GM12878 (cell line): ENCODE measurements around the gene MICAL3. TPM values are rescaled to one million over a fixed set of nuclear protein-coding genes. Genes with fewer than 3 reads are reported as not detected.

Experiments used
- ATAC-seq: fragments of 200-7000 bp; cut with Tn5 transposase; 3 replicates; pipeline ENCODE4 v1.9.1; 2020; ENCODE audit warnings: mild to moderate bottlenecking, moderate library complexity
- BruUV-seq: library from RNA; stranded (reverse); fragments of 400-500 nt; replicated peaks from 2 replicates; lab custom pipeline; 2021; lab: Mats Ljungman, UMichigan
- CTCF ChIA-PET: fragments of 300-600 bp; sonication (Branson Sonifier 250); formaldehyde crosslinking; extraction: SDS; loops from one replicate; lab custom pipeline; 2021; ENCODE audit warnings: inconsistent platforms; lab: Yijun Ruan, JAX
- POLR2A ChIA-PET: fragments of 350-600 bp; formaldehyde crosslinking; extraction: SDS; loops from one replicate; lab custom pipeline; 2021; ENCODE audit warnings: inconsistent platforms; lab: Charles Lee
- RAD21 ChIA-PET: fragments of 300-600 bp; sonication (Branson Sonifier 250); formaldehyde crosslinking; loops from one replicate; lab custom pipeline; 2023; ENCODE audit warnings: antibody characterized with exemption; ENCODE audit not compliant: unreplicated experiment; lab: Charles Lee
- SMC1A ChIA-PET: fragments of 300-600 bp; sonication (Branson Sonifier 250); formaldehyde crosslinking; loops from one replicate; lab custom pipeline; 2023; ENCODE audit not compliant: unreplicated experiment, uncharacterized antibody; lab: Charles Lee
- DNase-seq: peaks from one replicate; pipeline ENCODE4 v3.0.0-alpha.2; 2011; ENCODE audit warnings: low read depth, low spot score
- FAIRE-seq: peaks from 3 replicates; lab custom pipeline; 2011; peaks lifted over from hg19 to GRCh38; lab: Jason Lieb, UNC
- H2AFZ ChIP-seq: 2 replicates; pipeline ENCODE4 v1.6.0; 2011; ENCODE audit warnings: low read depth, low read length, control low read depth; ENCODE audit not compliant: control insufficient read depth
- H3K27ac ChIP-seq: 2 replicates; pipeline ENCODE4 v1.5.1; 2011; ENCODE audit warnings: control low read depth; ENCODE audit not compliant: control insufficient read depth, insufficient read depth
- H3K27me3 ChIP-seq, 2 experiments: replicated peaks in 1 of 2; 2 replicates each; pipeline versions ENCODE4 v1.6.0 to v1.6.1; 2011; ENCODE audit warnings: low read length in 1 of 2; ENCODE audit not compliant: control insufficient read depth in 2 of 2, insufficient read depth in 2 of 2
- H3K36me3 ChIP-seq, 2 experiments: 2 replicates each; pipeline ENCODE4 v1.5.1; 2011; ENCODE audit warnings: low read length in 1 of 2; ENCODE audit not compliant: control insufficient read depth in 2 of 2, insufficient read depth in 2 of 2
- H3K4me1 ChIP-seq: 2 replicates; pipeline ENCODE4 v1.6.1; 2011; ENCODE audit warnings: mild to moderate bottlenecking, low read length, moderate library complexity, mixed read lengths; ENCODE audit not compliant: control insufficient read depth, insufficient read depth
- H3K4me2 ChIP-seq: 2 replicates; pipeline ENCODE4 v1.6.0; 2011; ENCODE audit warnings: control low read depth; ENCODE audit not compliant: control insufficient read depth, insufficient read depth
- H3K4me3 ChIP-seq: fragments of 200-600 bp; sonication (generic); 2 replicates; pipeline ENCODE4 v1.5.1; 2016
- H3K79me2 ChIP-seq: 2 replicates; pipeline ENCODE4 v1.6.0; 2011; ENCODE audit warnings: low read length; ENCODE audit not compliant: control insufficient read depth, insufficient read depth
- H3K9ac ChIP-seq: 2 replicates; pipeline ENCODE4 v1.8.0; 2011; ENCODE audit warnings: low read length, control low read depth, mixed read lengths; ENCODE audit not compliant: control insufficient read depth, insufficient read depth
- H3K9me3 ChIP-seq: replicated peaks from 3 replicates; pipeline ENCODE4 v1.5.1; 2011; ENCODE audit warnings: mild to moderate bottlenecking, low read length; ENCODE audit not compliant: control insufficient read depth, insufficient read depth
- H4K20me1 ChIP-seq: 2 replicates; pipeline ENCODE4 v1.6.0; 2011; ENCODE audit not compliant: control insufficient read depth, insufficient read depth
- ATF7 ChIP-seq: fragments of 450-650 bp; IDR thresholded peaks from 2 replicates; pipeline ENCODE4 v1.6.1; 2016; ENCODE audit warnings: low read depth, mild to moderate bottlenecking
- CBX3 ChIP-seq: fragments of 200-600 bp; sonication (generic); IDR thresholded peaks from 2 replicates; pipeline ENCODE4 v1.6.1; 2016; ENCODE audit warnings: low read depth, borderline replicate concordance
- HDGF ChIP-seq: fragments of 450-650 bp; IDR thresholded peaks from 2 replicates; pipeline ENCODE4 v1.6.1; 2016; ENCODE audit warnings: antibody characterized with exemption
- MAX ChIP-seq: IDR thresholded peaks from 2 replicates; pipeline ENCODE4 v1.6.1; 2012; ENCODE audit warnings: low read depth, low read length, improper control_type of control experiment
- MTA2 ChIP-seq: fragments of 450-650 bp; IDR thresholded peaks from 2 replicates; pipeline ENCODE4 v1.6.1; 2016; ENCODE audit warnings: low read depth, mild to moderate bottlenecking, moderate library complexity
- PAX5 ChIP-seq: IDR thresholded peaks from 2 replicates; pipeline ENCODE4 v1.6.1; 2011; ENCODE audit warnings: low read depth, low read length, borderline replicate concordance
- PAX8 ChIP-seq: fragments of 450-650 bp; IDR thresholded peaks from 2 replicates; pipeline ENCODE4 v1.6.1; 2017; ENCODE audit warnings: mild to moderate bottlenecking, moderate library complexity
- PBX3 ChIP-seq: IDR thresholded peaks from 2 replicates; pipeline ENCODE4 v1.6.1; 2011; ENCODE audit warnings: mild to moderate bottlenecking, low read depth, low read length, moderate library complexity; ENCODE audit not compliant: insufficient replicate concordance
- POLR2AphosphoS5 ChIP-seq: IDR thresholded peaks from 2 replicates; pipeline ENCODE4 v1.6.1; 2011; ENCODE audit warnings: mild to moderate bottlenecking, low read length, inconsistent platforms
- SPI1 ChIP-seq: IDR thresholded peaks from 2 replicates; pipeline ENCODE4 v1.6.1; 2011; ENCODE audit warnings: low read depth, mild to moderate bottlenecking, low read length, moderate library complexity, borderline replicate concordance; ENCODE audit not compliant: insufficient read depth
- ZBTB33 ChIP-seq: fragments of 450-650 bp; IDR thresholded peaks from 2 replicates; pipeline ENCODE4 v1.6.1; 2017; ENCODE audit warnings: mild to moderate bottlenecking
- ZBTB40 ChIP-seq: fragments of 450-650 bp; IDR thresholded peaks from 2 replicates; pipeline ENCODE4 v1.6.1; 2016; ENCODE audit warnings: mild to moderate bottlenecking, moderate library complexity, borderline replicate concordance
- ZNF207 ChIP-seq: fragments of 450-650 bp; IDR thresholded peaks from 2 replicates; pipeline ENCODE4 v1.6.1; 2014; ENCODE audit warnings: antibody characterized with exemption, mild to moderate bottlenecking, borderline replicate concordance
- ZNF622 ChIP-seq: fragments of 450-650 bp; IDR thresholded peaks from 2 replicates; pipeline ENCODE4 v1.6.1; 2017; ENCODE audit warnings: mild to moderate bottlenecking, inconsistent platforms
- WGBS: methylation state at CpG from one replicate; pipeline ENCODE4 v1.1.6; 2016; ENCODE audit warnings: low lambda C conversion rate; ENCODE audit not compliant: insufficient replicate concordance, insufficient coverage; ENCODE audit errors: missing lambda C conversion rate; 5-methylcytosine and 5-hydroxymethylcytosine counted together
- in situ Hi-C: fragments of 300-500 bp; cut with MboI; formaldehyde crosslinking; loops from 9 replicates; pipeline ENCODE4 v1.14.3; 2018; ENCODE audit warnings: mixed read lengths
- intact Hi-C: fragments of 100-400 bp; cut with micrococcal nuclease; formaldehyde crosslinking; loops from one replicate; pipeline ENCODE4 v1.14.2; 2022; ENCODE audit not compliant: unreplicated experiment
- polyA plus RNA-seq, 11 experiments: library from polyadenylated mRNA; depleted of rRNA in 4 of 11; unstranded in 6 of 11; stranded (reverse) in 5 of 11; fragments of >200 nt; fragmentation: Nextera tagmentation in 4 of 11; fragmentation: Illumina TruSeq in 1 of 11; extraction: Ambion mirVana in 4 of 11; extraction: Trizol in 1 of 11; gene quantifications; 1 replicate in 1 of 11; 2 replicates in 10 of 11; pipeline versions ENCODE4 v1.2.1 to v1.2.3, GENCODE V29; 2011 to 2016; ENCODE audit warnings: inconsistent platforms in 2 of 11, missing spikeins in 2 of 11, low read depth in 1 of 11
- total RNA-seq, 4 experiments: library from RNA; depleted of rRNA in 3 of 4; stranded (reverse); fragments of >200 nt in 3 of 4; fragmentation: Illumina TruSeq in 1 of 4; extraction: Trizol in 1 of 4; gene quantifications; 2 replicates each; pipeline versions ENCODE4 v1.2.1 to v1.2.3, GENCODE V29; 2013 to 2021

MICAL3 gene
- total and polyA plus RNA-seq, 10 of the 15 experiments (the other 5 are each of a cell fraction or from before 2014, with no cell fraction given) = 2.6 to 92.2 (median 24.0) TPM

- TF ChIP-seq ZBTB33 (no peak), CBX3 (no peak), ZNF207 (no peak)
Measured at GRCh38 chr22:17960011-17960410, 64.3 kb downstream of the MICAL3 start (continued).

DNA sequence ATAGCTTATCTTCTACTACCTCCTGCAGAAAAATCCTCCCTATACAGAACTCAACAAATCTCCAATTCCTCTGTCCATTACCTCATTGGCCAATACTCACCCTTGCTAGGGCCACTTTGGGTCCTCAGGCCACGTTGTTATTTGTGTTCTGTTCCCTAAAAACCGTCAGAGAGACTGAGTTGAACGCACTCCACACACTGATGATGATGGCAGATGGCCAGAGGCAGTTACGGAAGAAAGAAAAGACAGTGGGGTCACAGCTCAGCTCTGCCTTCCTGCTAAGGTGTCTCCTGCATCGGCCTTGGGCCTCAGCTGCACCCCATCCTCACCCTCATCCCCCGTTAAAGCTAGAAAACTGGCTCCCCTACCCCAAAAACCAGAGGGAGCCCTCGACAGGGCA lies 66.2 kb downstream of the MICAL3 start:
- peaks cover 4 to 10% of the 10 kb centered on the region in 2 experiments; a peak in 2 of 4 replicates for H3K36me3 ChIP-seq
- no peak overlapping the region for H3K4me2 ChIP-seq
- no peaks in the 10 kb centered on the region for H3K9me3 ChIP-seq
- DNase-seq = no peak
- H3K79me2 ChIP-seq = peaks cover 4% of the 10 kb centered on the region; the same call in 1 of the 2 replicates
- H2AFZ ChIP-seq = no peak overlapping the region
- ATAC-seq = no peak
- in situ Hi-C loops (no loop called here), intact Hi-C loops (no loop called here)
- ChIA-PET SMC1A (interaction anchor here (1.0 to 1.9 kb wide), 3 partner anchors 11 to 118 kb away, joined by 5 to 6 read pairs (median 5); no protein-coding TSS in a partner anchor), RAD21 (interaction anchor here (0.9 kb wide), 1 partner anchor 10 kb away, joined by 3 read pairs; no protein-coding TSS in a partner anchor), CTCF (interaction anchor here (0.7 kb wide), 1 partner anchor 388 kb away, joined by 3 read pairs; no protein-coding TSS in a partner anchor), POLR2A (interaction anchor here (0.6 to 1.6 kb wide), 3 partner anchors 10 to 77 kb away, joined by 5 to 12 read pairs (median 6); no protein-coding TSS in a partner anchor)
- no peak overlapping the region for H3K4me3 ChIP-seq
- H3K9ac ChIP-seq = no peak overlapping the region
- TSS peak; percentile 45 for BruUV-seq
- no peaks in the 10 kb centered on the region for H3K27me3 ChIP-seq
- no peak overlapping the region for H3K27ac ChIP-seq
- H4K20me1 ChIP-seq = peaks cover 8% of the 10 kb centered on the region; the same call in 1 of the 2 replicates
- WGBS = 31% methylated on average over 7 of the region's 7 CpGs
- FAIRE-seq = no peak
- H3K4me1 ChIP-seq = peaks cover 4% of the 10 kb centered on the region; the same call in 1 of the 2 replicates
- TF ChIP-seq PAX8 (no peak), MTA2 (no peak), HDGF (no peak), ZNF622 (no peak), MAX (no peak), ATF7 (no peak), ZBTB40 (no peak), POLR2AphosphoS5 (no peak), PAX5 (no peak), SPI1 (no peak), PBX3 (no peak)
